ENCODE results near the gene PLA2G4E.
A peak's percentile ranks its signal among the peaks of the same experiment; 100 is the strongest.

Gene PLA2G4E

DNA sequence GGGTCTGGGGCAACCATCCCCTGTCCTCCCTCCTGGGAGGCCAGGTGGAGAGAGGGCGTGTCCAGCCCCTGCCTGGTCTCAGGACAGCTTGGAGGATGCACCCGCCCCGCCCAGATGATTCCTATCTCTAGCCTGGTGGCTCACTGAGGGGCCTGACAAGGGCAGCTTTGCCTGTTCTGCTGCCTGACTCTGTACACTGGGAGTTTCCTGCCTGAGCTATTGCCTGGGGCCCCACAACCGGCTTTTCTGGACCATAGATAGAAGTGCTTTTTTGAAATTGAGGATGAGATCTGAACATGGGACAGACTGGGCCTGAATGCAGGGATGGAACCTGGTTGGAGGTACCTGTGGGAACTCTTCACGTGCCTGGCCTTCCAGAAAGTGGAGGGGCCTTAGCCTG, 751 bp upstream of the PLA2G4E start:
- peak; percentile 31 for DNase-seq (ENCODE audit: low spot score)

DNA sequence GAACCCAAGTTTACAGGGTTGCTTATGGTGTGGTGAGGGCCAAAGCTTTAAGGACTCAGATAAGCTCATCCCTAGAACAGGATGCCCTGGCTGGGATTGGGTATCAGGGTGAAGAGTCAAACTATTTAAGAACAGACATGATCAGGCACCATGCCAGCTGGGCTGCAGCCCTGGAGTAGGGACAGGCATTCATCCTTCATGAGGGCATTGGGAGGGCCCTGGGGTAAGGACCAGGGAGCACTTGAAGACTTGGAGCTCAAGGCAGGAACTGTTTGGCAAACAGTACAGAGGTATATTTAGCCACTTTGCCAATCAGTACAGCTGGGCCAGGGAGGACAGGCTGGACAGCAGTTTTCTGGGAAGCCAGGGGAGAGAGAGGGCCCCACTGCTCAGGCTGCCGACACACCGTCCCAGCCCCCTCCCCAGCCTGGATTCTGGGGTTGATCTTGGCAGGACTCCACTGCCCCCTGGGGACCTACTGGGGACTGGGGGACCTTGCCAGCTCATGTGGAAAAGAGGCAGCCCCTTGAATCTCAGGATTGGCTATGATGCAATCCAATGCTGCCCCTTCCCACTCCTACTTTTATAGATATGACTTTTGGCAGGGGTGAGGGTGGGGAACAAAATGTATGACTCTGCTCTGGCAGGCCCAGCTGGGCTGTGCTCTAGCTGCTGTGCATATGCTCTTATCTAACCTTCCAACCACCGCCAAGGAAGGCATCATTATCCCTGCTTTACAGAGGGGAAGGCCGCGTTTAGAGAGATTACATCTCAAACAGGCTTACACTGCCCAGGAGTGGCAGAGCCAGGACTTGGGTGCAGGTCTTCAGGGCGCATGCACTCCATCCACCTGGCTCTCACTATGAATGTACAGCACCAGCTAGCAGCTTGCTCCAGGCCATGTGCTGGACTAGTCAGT, 2.3 kb downstream of the PLA2G4E start:
- peak; percentile 53 for DNase-seq (ENCODE audit: low spot score)

DNA sequence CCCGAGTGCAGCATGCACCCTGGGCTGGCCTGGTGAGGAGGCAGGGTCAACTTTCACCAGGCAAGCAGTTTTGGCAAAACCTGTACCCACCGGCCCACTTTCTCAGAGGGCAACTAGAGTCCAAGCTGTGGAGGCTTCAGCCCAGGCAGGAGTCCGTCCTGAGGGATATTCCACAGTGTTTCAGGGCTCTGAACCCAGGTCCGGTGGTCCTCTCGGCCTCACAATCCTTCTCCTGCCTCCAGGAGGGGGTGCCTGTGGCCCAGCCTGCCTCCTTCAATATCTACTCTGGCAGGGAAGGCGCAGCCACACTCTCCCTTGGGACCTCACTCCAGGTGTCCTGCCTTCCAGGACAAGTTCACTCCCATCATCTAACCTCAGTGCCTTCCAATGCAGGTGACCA, 3.9 kb downstream of the PLA2G4E start:
- no peak for DNase-seq (ENCODE audit: low spot score)

DNA sequence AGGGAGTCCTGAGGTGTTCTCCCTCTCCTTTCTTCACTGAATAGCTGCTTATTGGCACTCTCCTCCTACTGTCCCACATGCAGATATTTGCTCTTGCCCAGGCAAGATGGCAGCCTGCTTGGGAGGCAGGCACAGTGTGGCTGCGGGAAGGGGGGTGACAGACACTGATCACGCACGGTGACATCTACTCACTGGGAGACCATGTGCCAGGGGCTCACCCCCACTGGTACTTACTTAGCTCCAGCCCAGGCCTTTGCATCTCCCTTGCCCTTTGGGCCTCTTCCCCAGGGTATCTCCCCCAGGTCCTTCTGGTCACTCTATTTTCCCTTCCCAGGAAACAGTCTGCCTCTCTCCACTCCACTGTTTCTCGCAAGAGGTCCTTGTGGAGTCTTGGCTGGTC, 6.4 kb downstream of the PLA2G4E start:
- DNase-seq (ENCODE audit: low spot score) = no peak

DNA sequence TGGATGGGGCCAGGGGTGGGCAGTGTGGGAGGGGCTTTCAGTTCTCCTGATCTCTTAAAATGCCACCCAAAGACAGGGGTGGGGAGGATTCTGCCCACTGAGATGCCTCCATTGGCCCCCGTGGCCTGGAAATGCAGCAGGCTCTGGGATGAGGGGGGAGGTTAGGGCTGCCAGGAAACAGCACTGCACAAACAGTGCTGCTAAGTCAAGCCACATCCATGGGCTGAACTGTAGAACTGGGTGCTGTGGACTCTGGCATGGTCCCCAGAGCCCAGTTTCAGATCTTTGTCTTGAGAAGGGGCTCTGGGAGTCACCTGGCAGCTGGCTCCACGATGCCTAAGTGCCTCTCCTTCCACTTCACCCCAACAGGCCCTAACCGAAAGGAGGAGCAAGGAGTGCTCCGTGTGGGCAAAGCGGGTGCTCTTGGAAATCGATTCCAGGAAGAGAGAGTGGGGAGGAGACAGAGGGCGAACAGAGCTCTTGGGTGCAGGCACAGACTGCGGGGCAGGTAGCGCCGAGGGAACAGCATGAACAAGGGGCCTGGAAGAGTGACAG, 7.8 kb downstream of the PLA2G4E start:
- DNase-seq (ENCODE audit: low spot score) = no peak

DNA sequence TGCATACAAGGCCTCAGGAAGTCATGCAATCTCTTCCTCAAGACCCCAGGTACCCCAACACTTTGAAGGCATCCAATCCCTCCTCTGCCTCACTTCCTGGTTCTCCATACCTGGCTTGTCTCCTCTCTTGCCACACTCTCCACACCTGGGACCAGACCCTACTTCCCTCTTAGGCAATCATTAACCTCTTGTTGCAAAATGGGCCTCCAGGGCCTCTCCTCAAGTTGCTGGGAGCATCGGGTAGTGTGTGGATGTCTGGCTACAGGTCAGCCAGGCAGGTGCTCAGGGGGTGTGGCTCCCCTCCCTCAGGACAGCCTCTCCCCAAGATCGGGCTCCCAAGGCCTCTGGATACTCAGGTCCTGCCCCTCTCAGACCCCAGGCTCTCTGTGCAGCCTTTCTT, 8.6 kb downstream of the PLA2G4E start:
- DNase-seq (ENCODE audit: low spot score) = no peak

DNA sequence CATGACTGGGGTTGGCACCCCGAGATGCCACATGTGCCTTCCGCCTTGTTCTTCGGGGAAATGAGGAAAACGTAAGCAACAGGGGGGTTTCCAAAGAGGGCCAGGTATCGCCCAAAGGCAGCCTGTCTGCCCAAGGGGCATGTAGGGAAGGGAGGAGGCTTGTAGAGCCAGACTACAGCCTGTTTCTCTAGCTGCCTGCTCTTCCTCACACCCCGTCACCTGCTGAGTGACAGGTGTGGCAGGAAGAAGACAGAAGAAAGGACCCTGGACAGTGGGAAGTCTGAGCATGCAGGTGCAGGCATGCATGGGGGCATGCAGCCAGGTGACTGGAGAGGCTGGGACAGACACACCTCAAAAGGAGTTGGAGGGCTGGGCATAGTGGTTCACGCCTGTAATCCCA, 9.8 kb downstream of the PLA2G4E start:
- no peak for DNase-seq (ENCODE audit: low spot score)

DNA sequence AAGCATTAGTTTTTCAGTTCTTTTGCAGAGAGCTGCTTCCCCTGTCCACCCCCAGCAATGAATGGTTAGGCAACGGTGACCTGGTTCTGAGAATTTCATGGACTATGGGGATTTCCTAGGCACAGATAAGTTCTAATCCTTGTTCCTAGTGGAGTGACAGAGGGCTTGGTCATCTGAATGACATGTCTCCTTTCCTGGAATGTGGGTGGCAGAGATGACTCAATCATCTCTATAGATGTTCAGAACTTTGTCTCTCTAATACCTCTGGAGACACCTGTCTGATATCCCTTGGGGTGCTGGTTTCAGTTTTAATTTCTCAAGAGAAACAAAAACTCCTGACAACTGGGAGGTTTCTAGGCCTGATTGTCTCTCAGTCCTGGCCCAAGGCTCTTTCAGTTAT, 10.4 kb downstream of the PLA2G4E start:
- no peak for DNase-seq (ENCODE audit: low spot score)

DNA sequence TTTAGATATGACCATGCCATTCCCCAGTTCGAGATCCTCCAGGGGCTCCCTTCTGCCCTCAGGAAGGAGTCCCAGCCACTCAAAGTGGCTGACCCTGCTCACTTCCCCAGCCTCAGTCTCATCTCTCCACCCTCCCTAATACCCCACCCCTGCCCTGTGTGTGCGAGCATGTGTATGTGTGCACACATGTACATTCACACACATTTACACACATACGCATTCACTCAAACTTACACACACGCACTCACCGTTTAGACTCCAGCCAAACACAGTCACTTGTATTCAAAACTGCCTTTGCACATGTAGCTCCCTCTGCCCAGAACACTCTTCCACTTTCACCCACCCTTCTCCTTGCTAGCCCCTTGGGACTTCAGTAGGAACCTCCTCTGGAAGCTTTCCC, 11.4 kb downstream of the PLA2G4E start:
- no peak for DNase-seq (ENCODE audit: low spot score)

DNA sequence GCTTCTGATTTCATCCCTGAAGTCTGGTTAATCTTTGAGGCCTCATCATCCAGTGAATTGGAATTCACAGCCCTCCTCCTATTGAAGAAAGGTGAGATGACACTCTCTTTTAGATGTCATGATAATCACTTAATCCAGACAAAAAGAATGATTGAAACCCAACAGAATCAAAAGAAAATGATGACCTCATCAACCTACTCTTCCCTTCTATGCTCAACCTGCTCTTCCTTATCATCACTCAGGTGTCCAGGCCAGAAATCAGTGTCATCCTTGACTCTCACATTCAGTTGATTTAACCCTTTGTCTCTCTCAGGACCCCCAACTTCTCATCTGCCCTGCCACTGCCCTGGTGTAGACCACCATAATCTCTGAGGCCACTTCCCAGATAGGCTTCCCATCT, 11.8 kb downstream of the PLA2G4E start:
- no peak for DNase-seq (ENCODE audit: low spot score)

DNA sequence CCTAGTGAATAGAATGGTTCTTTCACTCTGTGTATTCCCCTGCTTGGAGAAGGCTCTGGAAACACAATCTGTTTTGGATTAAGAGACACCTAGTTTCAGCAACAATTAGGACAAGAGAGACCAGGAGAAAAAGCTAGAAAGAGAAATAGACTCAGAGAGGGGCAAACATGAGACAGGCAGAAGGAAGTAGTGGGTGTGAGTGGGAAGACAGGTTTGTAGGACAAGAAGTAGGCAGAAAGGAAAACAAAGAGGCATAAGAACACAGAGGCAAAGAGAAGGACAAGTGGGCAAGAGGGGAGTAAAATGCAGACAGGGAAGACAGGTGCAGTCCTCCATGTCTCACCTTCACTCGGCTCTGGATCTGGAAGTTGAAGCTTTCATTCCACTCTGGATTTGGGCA, 13.5 kb downstream of the PLA2G4E start:
- DNase-seq (ENCODE audit: low spot score) = no peak

DNA sequence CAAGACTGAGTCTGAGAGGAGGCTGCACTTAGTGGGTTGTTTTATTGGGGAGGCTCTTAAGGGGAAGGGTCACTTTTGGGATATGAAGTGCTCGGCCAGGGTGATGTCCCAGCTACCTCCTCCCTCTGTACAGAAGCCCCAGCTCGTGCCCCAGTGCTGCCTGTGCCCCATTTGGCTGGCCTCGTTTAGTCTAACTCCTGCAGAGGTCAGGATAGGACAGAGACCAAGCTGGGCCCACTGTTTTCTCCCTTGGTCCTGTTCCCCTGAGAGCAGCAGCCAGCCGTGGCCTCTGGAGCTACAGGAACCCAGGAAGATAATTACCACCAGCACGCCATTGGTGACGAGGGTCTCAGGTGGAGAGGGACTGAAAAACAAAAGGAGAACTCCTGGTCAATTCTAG, 18.5 kb downstream of the PLA2G4E start:
- DNase-seq (ENCODE audit: low spot score) = no peak

DNA sequence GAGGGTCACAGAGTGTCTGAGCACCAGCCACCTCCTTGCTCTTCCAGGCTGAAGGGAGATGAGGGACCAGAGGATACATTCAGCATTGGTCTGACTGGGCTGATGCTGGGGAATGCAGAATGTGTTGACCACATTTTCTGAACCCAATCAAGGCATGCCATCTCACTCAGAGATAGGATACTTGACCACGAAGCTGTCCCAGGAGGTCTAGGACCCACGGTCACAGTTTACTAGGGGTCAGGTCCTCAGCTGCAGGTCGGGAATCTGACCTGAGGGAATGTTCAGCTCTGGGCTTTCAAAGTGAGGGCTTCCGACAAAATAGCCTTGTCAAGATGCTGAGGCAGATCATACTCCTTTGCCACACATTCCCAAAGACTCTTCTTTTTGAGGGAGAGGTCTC, 19.6 kb downstream of the PLA2G4E start:
- DNase-seq (ENCODE audit: low spot score) = no peak

DNA sequence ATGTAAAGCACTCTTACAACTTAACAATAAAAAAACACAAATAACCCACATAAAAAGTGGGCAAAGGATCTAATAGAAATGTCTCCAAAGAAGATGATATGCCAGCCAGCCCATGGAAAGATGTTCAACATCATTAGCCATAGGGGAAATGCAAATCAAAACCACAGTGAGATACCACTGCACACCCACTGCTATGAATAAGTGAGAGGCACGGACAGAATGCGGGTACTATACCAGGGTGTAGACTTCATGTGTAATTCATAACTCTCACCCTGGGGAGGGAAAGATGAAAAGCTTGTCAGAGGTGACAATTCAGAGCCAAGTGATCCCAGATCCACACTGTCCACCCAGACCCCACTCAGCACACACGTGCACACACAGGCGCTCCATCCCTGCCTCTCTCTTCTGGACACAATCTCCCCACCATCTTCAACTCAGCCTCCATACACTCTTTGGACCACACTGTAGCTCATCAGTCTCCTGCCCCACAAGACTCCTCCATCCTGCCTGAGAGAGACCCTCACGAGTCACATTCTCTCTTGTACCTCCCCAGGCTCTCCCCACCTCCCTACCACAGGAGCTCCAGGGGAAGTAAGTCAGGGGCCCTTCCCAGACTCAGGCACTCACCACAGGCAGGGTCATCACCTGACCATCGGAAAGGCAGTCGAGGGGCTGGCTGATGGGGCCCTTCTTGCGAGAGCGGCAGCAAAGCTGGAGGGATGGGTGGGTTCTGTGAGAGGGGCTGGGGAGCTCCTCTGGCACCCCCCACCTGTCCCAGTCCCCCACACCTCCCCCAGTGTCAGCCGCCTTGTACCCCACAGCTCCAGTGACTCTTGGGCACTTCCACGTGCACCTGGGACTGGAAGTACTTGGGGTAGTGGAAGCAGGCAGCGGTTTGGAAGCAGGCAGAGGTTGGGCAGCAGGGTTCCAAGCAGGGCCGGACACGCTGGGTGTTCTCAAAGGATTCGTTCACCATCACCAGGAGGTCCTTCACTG, 21.3 kb downstream of the PLA2G4E start:
- no peak for DNase-seq (ENCODE audit: low spot score)

DNA sequence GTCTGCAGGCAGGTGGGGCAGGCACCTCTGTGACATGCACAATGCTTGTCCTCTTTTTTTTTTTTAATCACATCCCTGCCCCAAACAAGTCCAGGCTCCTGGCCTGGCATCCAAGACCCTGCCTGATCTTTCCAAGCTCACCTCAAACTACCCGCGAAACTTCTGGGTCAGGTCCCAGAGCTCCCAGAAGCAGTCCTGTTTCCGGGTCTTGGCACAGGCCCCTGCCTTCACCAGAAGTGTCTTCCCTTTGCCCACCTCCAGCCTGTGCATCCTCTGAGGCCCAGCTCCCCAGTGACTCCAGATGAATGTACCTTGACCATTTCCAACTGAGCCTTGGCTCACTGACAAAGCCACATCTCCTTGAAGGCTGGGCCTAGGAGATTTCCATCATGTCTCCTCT, 23.0 kb downstream of the PLA2G4E start:
- no peak for DNase-seq (ENCODE audit: low spot score)

DNA sequence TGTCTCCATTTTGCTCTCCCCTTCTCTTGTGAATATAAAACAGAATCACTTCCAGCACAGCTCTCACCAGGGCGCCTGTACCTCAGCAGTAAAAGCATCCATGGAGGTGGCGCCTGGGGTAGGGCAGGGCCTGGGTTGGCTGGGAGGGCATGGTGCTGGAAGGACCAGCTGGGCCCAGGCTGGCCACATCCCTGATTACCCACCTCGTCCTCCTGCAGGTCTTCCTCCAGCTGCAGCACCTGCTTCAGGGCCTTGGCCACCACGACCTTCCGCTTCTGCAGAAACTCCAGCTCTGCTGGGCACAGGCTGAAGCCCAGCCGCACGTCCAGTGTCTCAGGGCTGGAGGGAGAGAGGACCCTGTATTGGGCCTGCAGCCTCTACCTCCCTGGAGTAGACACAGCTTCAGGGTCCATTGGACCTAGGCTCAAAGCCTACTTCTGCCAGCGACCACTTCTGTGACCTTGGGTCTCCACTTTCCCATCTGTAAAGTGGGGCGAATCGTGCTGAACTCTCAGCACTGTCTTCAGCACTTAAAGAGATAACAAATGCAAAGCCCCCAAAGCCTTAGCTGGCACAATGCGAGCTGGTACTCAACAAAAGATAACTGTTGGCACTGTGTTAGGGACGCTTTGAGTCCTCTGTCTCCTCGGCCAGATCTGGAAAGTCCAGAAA, 23.8 kb downstream of the PLA2G4E start:
- DNase-seq (ENCODE audit: low spot score) = no peak

DNA sequence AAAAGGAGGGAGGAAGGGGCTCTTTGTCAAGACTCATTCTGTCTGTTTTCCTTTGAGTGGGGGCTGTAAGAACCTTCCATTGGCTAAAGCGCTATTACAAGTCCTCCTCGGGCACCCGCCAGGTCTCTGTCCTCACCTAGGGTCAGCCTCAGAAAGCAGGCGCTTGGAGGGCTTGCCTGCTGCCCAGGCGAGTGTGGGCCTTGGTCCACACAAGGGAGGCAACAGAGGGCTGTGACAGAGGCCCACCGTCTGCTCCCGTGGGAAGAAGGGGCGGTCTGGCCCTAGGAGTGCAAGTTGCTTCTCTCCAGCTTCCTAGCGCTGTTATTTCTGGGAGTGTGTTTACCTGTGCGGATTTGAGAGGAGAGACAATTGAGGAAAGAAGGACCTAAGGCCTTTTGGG, 24.5 kb downstream of the PLA2G4E start:
- DNase-seq (ENCODE audit: low spot score) = no peak

DNA sequence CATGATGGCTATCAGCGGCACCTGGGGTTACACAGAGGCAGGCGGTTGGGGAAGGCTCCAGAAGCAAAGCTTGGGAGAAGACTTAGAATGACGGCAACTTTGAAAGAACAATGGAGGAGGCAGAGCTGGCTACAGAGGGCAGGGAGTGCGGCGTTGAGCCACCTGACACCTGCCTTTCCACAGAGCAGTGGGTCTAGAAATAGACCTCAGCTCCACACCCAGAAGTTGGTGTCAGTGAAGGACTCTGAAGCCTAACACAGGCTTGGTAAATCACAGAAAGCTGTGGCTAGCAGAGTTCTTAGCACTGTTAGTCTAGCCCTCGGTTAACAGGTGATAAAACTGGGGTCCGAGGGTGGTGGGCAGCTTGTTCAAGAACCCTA, 25.4 kb downstream of the PLA2G4E start:
- no peak for DNase-seq (ENCODE audit: low spot score)

DNA sequence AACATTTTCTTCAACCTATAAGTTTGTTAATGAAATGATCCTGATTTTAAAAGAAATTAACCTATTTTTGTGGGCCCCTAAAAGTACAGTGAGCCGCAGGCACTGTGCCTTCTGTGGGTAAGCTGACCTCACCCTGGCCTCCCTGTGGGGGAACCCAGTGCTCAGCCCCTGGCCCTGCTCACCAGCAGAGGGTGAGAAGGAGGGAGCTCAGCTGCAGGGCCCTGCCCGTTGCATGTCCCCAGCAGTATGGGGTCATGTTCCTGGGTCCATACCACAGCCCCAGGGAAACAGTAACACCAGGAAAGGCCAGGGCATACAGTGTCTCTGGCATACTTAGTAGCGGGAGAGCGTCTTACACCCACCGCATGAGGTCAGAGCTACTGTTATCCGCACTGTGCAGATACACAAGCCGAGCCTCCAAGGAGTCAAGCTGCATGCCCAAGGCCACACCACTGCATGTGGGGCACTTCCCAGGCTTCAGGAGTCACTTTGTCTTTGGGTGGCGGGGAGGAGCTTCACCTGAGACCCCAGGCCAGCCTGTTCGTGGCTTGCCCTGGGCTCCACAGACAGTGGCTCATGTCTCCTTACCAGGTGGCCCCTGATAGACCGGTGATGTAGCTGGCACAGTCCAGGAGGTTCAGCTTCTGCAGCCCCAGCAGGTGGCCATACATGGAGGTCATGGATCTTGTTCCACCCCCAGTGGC, 25.9 kb downstream of the PLA2G4E start:
- no peak for DNase-seq (ENCODE audit: low spot score)

DNA sequence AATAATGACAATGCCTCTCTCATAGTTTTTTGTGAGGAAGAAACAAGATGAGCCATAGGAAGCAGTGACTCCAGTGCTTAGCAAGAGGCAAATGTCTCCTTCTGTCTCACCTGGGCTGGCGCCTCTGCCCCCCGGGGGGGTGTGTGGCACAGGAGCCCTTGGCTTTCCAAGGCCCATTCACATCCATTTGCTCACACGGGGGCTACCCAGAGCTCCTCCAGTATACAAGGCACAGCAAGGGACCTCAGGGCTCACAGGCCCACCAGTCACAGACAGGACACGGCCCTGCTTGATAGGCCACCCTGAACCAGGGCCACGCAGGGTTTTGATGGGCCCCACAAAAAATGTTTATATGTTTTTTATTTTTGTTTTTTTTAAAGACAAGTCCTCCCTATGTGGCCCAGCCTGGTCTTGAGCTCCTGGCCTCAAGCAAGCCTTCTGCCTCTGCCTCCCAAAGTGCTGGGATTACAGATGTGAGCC, 26.6 kb downstream of the PLA2G4E start:
- DNase-seq (ENCODE audit: low spot score) = no peak

DNA sequence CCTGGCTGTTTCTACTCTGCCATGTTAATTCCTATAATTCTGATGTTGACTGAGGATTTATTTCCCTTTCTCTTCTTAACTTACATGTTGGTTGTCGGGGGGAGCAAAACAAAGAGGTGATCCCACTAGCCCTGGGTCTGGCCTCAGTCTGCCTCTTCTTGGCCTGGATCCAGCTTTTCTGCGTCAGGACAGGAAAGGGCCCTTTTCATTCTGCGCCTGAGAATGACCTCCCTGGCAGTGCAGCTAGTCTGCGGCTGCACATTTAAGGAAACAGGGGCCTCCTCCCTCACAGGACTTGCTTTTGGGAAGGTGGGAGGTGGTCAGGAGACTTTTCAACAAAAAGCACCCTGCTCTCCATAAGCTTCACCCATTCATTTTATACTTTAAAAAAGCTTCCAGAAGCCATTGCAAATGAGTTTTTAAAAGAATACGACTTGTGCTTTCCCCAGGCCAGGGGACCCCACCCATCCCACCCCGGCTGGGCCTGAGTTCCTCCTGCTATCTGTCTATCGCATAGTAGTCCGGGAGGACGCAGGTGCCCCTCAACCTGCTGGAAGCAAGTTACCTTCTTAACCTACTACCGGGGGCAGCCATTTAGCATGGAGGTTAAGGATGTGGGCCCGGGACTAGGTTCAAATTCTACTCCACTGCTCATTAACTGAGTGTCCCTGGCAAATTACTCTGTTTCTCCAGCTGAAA, 27.2 kb downstream of the PLA2G4E start:
- no peak for DNase-seq (ENCODE audit: low spot score)
